ENCODE data around the gene DISC1. TPM values are rescaled to one million over a fixed set of nuclear protein-coding genes. Genes with fewer than 3 reads are reported as not detected.

The DISC1 gene
- total RNA-seq, 1 experiment from 2014 or later: 2.1 TPM

- Mint-ChIP-seq H3K36me3 (ENCODE audit: insufficient read depth, unreplicated experiment) (no peaks in the 10 kb centered on the region), H3K9me3 (ENCODE audit: unreplicated experiment) (no peaks in the 10 kb centered on the region), H3K27me3 (ENCODE audit: insufficient read depth, unreplicated experiment) (no peaks in the 10 kb centered on the region), H3K4me3 (ENCODE audit: unreplicated experiment) (no peak overlapping the region), H3K4me1 (ENCODE audit: insufficient read depth, unreplicated experiment) (no peaks in the 10 kb centered on the region), H3K27ac (ENCODE audit: low read depth, unreplicated experiment) (no peak overlapping the region)
- TF ChIP-seq, protein P1, sequence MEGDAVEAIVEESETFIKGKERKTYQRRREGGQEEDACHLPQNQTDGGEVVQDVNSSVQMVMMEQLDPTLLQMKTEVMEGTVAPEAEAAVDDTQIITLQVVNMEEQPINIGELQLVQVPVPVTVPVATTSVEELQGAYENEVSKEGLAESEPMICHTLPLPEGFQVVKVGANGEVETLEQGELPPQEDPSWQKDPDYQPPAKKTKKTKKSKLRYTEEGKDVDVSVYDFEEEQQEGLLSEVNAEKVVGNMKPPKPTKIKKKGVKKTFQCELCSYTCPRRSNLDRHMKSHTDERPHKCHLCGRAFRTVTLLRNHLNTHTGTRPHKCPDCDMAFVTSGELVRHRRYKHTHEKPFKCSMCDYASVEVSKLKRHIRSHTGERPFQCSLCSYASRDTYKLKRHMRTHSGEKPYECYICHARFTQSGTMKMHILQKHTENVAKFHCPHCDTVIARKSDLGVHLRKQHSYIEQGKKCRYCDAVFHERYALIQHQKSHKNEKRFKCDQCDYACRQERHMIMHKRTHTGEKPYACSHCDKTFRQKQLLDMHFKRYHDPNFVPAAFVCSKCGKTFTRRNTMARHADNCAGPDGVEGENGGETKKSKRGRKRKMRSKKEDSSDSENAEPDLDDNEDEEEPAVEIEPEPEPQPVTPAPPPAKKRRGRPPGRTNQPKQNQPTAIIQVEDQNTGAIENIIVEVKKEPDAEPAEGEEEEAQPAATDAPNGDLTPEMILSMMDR (IDR thresholded peaks at IDR 0.05; ENCODE audit: unreplicated experiment): no peak
- intact Hi-C loops (cut with micrococcal nuclease): no loop called here
- DNase-seq (ENCODE audit: unreplicated experiment): no peak
- BruUV-seq (replicated peaks): no TSS peak
- ChIA-PET POLR2A (no interaction called here), CTCF (no interaction called here)
These were observed 260.6 kb downstream of the DISC1 start for GRCh38 chr1:231887166-231887565.

GRCh38 chr1:231887866-231888265 is 261.3 kb downstream of the DISC1 start:
- H3K4me3 Mint-ChIP-seq (ENCODE audit: unreplicated experiment): no peak overlapping the region
- DNase-seq (ENCODE audit: unreplicated experiment): no peak
- H3K9me3 Mint-ChIP-seq (ENCODE audit: unreplicated experiment): no peaks in the 10 kb centered on the region
- POLR2A ChIA-PET: interaction anchor here (0.9 kb wide), 1 partner anchor 13 kb away, joined by 3 read pairs; no protein-coding TSS in a partner anchor
- no peak overlapping the region for H3K27ac Mint-ChIP-seq (ENCODE audit: low read depth, unreplicated experiment)
- CTCF ChIA-PET: no interaction called here
- peaks cover 6% of the 10 kb centered on the region for H3K36me3 Mint-ChIP-seq (ENCODE audit: insufficient read depth, unreplicated experiment)
- BruUV-seq (replicated peaks): no TSS peak
- TF ChIP-seq, protein P1 (IDR thresholded peaks at IDR 0.05; ENCODE audit: unreplicated experiment): no peak
- no peaks in the 10 kb centered on the region for H3K27me3 Mint-ChIP-seq (ENCODE audit: insufficient read depth, unreplicated experiment)
- H3K4me1 Mint-ChIP-seq (ENCODE audit: insufficient read depth, unreplicated experiment): no peaks in the 10 kb centered on the region
- intact Hi-C loops (cut with micrococcal nuclease): no loop called here

DNA sequence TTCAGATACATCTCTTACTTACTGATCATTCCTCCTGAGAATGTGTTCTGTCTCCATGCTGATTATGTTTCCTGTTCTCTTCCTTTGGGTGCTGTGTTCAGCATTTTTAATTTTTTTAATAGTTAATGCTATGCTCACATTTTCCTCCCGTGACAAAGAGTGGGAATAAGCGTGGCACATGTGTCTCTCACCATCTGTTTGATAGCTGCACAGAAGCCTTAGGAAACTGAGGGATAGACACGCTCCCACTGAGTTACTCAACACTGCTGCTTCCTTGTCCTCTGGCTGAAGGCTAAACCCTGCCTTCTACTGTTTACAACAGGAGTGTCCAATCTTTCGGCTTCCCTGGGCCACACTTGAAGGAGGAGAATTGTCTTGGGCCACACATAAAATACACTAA is 264.2 kb downstream of the DISC1 start:
- Mint-ChIP-seq H3K27ac (ENCODE audit: low read depth, unreplicated experiment) (no peak overlapping the region), H3K4me1 (ENCODE audit: insufficient read depth, unreplicated experiment) (no peaks in the 10 kb centered on the region), H3K4me3 (ENCODE audit: unreplicated experiment) (no peak overlapping the region), H3K36me3 (ENCODE audit: insufficient read depth, unreplicated experiment) (peaks cover 6% of the 10 kb centered on the region), H3K9me3 (ENCODE audit: unreplicated experiment) (peaks cover 10% of the 10 kb centered on the region), H3K27me3 (ENCODE audit: insufficient read depth, unreplicated experiment) (no peaks in the 10 kb centered on the region)
- TF ChIP-seq, protein P1 (IDR thresholded peaks at IDR 0.05; ENCODE audit: unreplicated experiment): no peak
- POLR2A ChIA-PET: no interaction called here
- DNase-seq (ENCODE audit: unreplicated experiment): no peak
- intact Hi-C loops (cut with micrococcal nuclease): no loop called here
- no TSS peak for BruUV-seq (replicated peaks)
- CTCF ChIA-PET: interaction anchor here (0.6 to 1.2 kb wide), 3 partner anchors 25 to 911 kb away, joined by 3 to 6 read pairs (median 3); no protein-coding TSS in a partner anchor

GRCh38 chr1:231893400-231894102 is 267.0 kb downstream of the DISC1 start:
- intact Hi-C loops (cut with micrococcal nuclease): no loop called here
- TF ChIP-seq, protein P1 (IDR thresholded peaks at IDR 0.05; ENCODE audit: unreplicated experiment): no peak
- ChIA-PET POLR2A (interaction anchor here (0.7 kb wide), 1 partner anchor 25 kb away, joined by 4 read pairs; no protein-coding TSS in a partner anchor), CTCF (no interaction called here)
- H3K27me3 Mint-ChIP-seq (ENCODE audit: insufficient read depth, unreplicated experiment): no peaks in the 10 kb centered on the region
- BruUV-seq (replicated peaks): no TSS peak
- no peak for DNase-seq (ENCODE audit: unreplicated experiment)
- H3K36me3 Mint-ChIP-seq (ENCODE audit: insufficient read depth, unreplicated experiment): peaks cover 6% of the 10 kb centered on the region
- H3K9me3 Mint-ChIP-seq (ENCODE audit: unreplicated experiment): peaks cover 10% of the 10 kb centered on the region
- peaks cover 7% of the 10 kb centered on the region for H3K4me1 Mint-ChIP-seq (ENCODE audit: insufficient read depth, unreplicated experiment)
- H3K4me3 Mint-ChIP-seq (ENCODE audit: unreplicated experiment): no peak overlapping the region
- no peak overlapping the region for H3K27ac Mint-ChIP-seq (ENCODE audit: low read depth, unreplicated experiment)

Measured in MCF 10A (cell line).